Small intestine (tissue), 7 donors: ENCODE data around the gene ZNF239. TPM values are rescaled to one million over a fixed set of nuclear protein-coding genes. Genes with fewer than 3 reads are reported as not detected.
A peak's percentile ranks its signal among the peaks of the same experiment; 100 is the strongest.
"Not testable (repeated sequence)": the region's sequence is repeated elsewhere in the genome, so short reads cannot be mapped to it uniquely, and the experiment has no call there.

ENCODE experiments used
- DNase-seq, 2 donors: peaks; one replicate each; pipeline versions ENCODE4 v3.0.0 to v3.0.0-alpha.2; 2013
- FAIRE-seq: peaks from 2 replicates; lab custom pipeline; 2012; peaks lifted over from hg19 to GRCh38; lab: Jason Lieb, UNC
- H3K27ac ChIP-seq, 3 donors: one replicate each; pipeline ENCODE4 v1.5.1; 2013; ENCODE audit warnings: low read length in 2 of 3, mild to moderate bottlenecking in 2 of 3, control low read depth in 1 of 3, inconsistent platforms in 1 of 3, low read depth in 1 of 3, moderate library complexity in 1 of 3
- H3K27me3 ChIP-seq, 3 donors: one replicate each; pipeline ENCODE4 v1.6.1; 2013; ENCODE audit warnings: low read length in 3 of 3, inconsistent platforms in 1 of 3; ENCODE audit not compliant: control insufficient read depth in 3 of 3, insufficient read depth in 3 of 3
- H3K36me3 ChIP-seq, 3 donors: one replicate each; pipeline ENCODE4 v1.6.1; 2013; ENCODE audit warnings: low read length in 3 of 3, inconsistent platforms in 1 of 3, low read depth in 1 of 3, mild to moderate bottlenecking in 1 of 3, moderate library complexity in 1 of 3; ENCODE audit not compliant: control insufficient read depth in 3 of 3, insufficient read depth in 2 of 3
- H3K4me1 ChIP-seq, 3 donors: one replicate each; pipeline ENCODE4 v1.6.1; 2013; ENCODE audit warnings: low read length in 2 of 3, inconsistent platforms in 1 of 3, low read depth in 1 of 3, mild to moderate bottlenecking in 1 of 3, moderate library complexity in 1 of 3; ENCODE audit not compliant: control insufficient read depth in 3 of 3, insufficient read depth in 2 of 3
- H3K4me3 ChIP-seq, 3 donors: one replicate each; pipeline ENCODE4 v1.5.1; 2013; ENCODE audit warnings: low read length in 3 of 3, control low read depth in 1 of 3, inconsistent platforms in 1 of 3, low read depth in 1 of 3, mild to moderate bottlenecking in 1 of 3, moderate library complexity in 1 of 3
- H3K9me3 ChIP-seq, 2 donors: one replicate each; pipeline ENCODE4 v1.6.1; 2013; ENCODE audit warnings: low read depth in 1 of 2, low read length in 1 of 2; ENCODE audit not compliant: control insufficient read depth in 2 of 2, insufficient read depth in 1 of 2
- WGBS, 3 donors: extraction: QIAGEN DNeasy Blood & Tissue Kit; methylation state at CpG; one replicate each; pipeline ENCODE4 v1.1.7; 2013; 5-methylcytosine and 5-hydroxymethylcytosine counted together
- polyA plus RNA-seq, 4 donors: library from polyadenylated mRNA; stranded (reverse) in 3 of 4; unstranded in 1 of 4; fragments of 200-250 nt in 3 of 4; fragments of 120-200 nt in 1 of 4; gene quantifications; one replicate each; pipeline versions ENCODE4 v1.2.1 to v1.2.3, GENCODE V29; 2013
- donor health status: healthy with polysubstance abuse.
- donor health status: control.
- donor health status: control.
- donor health status: Bipolar disorder and iron deficiency.
- donor health status: healthy.

Gene ZNF239
- polyA plus RNA-seq, 4 donors = 0.54 to 9.4 (median 2.6) TPM; not detected in 1

DNA sequence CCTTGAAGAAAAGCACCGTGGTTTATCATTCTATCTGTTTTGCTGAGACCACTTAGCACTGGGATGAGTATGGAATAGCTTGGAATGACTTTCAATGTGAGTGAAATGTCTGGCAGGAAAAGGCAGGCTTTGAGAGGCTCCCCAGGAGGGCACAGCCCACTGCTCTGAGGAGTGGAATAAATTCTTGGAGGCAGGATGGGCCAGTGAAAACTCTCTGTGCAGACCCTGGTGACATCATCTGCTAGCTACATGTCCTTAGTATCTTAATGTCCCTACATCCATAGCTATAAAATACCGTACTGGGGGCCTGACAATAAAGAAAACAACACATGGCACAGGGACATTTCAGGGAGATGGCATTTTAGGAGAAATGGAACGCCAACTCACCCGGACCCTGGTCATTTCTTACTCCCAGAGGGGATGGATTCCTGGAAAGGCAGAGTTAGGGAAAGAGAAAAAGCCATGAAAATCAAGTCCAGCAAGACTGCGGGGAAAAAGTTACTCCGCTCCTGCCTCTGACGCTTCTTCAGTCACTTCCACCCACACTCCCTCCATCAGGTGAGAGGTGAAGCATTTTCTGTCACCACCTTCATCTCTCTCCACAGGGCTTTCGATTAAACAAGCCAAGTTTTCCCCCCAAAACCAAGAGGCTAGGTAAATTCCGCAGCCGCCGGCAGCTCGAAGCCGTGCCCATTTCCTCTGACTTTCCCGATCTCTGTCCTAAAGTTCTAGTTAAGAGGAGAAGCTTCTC lies 991 bp downstream of the ZNF239 start:
- 46 to 82% (median 73%) methylated on average over 14 of the region's 14 CpGs for WGBS, 3 donors
- Histone ChIP-seq H3K27ac (peak overlapping the region in 2 of 3 donors; percentile 36 to 45), H3K36me3 (peaks cover 0 to 12% (median 0%) of the 10 kb centered on the region in 3 donors), H3K4me3 (peak overlapping the region in 2 of 3 donors; percentile 39 to 61), H3K4me1 (peaks cover 0 to 11% (median 0%) of the 10 kb centered on the region in 3 donors), H3K9me3 (peaks cover 0 to 5% of the 10 kb centered on the region in 2 donors), H3K27me3 (no peaks in the 10 kb centered on the region)
- DNase-seq (no peak), FAIRE-seq (no peak)

GRCh38 chr10:43570971-43571370 lies 3.4 kb downstream of the ZNF239 start:
- H3K27ac ChIP-seq = no peak overlapping the region
- WGBS, 3 donors = 42 to 81% (median 57%) methylated on average over 1 of the region's 1 CpG

GRCh38 chr10:43569681-43570080 lies 4.7 kb downstream of the ZNF239 start:
- no peak overlapping the region for H3K27ac ChIP-seq
- FAIRE-seq (no peak), DNase-seq (no peak)
- peaks cover 0 to 20% (median 0%) of the 10 kb centered on the region in 3 donors for H3K36me3 ChIP-seq
- H3K4me1 ChIP-seq = peaks cover 0 to 6% (median 0%) of the 10 kb centered on the region in 3 donors
- no peaks in the 10 kb centered on the region for H3K27me3 ChIP-seq
- no peaks in the 10 kb centered on the region for H3K9me3 ChIP-seq
- no peak overlapping the region for H3K4me3 ChIP-seq

More at GRCh38 chr10:43570971-43571370, 3.4 kb downstream of the ZNF239 start:
- H3K27me3 ChIP-seq = no peaks in the 10 kb centered on the region
- peaks cover 0 to 20% (median 0%) of the 10 kb centered on the region in 3 donors for H3K36me3 ChIP-seq
- DNase-seq = no peak
- H3K4me3 ChIP-seq = no peak overlapping the region
- FAIRE-seq = no peak
- H3K4me1 ChIP-seq = peaks cover 0 to 11% (median 0%) of the 10 kb centered on the region in 3 donors
- peaks cover 0 to 3% of the 10 kb centered on the region in 2 donors for H3K9me3 ChIP-seq

DNA sequence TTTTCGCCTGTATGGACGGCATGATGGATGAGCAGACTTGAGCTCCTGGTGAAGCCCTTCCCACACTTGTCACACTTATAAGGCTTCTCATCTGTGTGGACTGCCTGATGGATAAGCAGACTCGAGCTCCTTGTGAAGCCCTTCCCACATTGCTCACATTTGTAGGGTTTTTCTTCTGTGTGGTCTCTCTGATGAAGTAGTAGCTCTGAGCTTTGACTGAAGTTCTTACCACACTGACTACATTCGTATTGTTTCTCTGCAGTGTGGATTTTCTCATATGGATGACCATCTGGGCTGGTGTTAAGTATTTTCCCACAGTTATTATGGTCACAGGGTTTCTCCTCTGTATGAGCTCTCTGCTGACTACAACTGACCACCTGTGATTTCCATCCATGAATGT lies 17.2 kb downstream of the ZNF239 start:
- Histone ChIP-seq H3K4me1 (no peaks in the 10 kb centered on the region), H3K27ac (no peak overlapping the region), H3K4me3 (no peak overlapping the region), H3K27me3 (no peaks in the 10 kb centered on the region), H3K36me3 (peaks cover 0 to 14% (median 13%) of the 10 kb centered on the region in 3 donors), H3K9me3 (peaks cover 2 to 45% of the 10 kb centered on the region in 2 donors)
- DNase-seq = no peak
- no peak for FAIRE-seq
- 91 to 95% (median 93%) methylated on average over 4 of the region's 4 CpGs for WGBS, 3 donors

GRCh38 chr10:43543746-43544145 lies 30.7 kb downstream of the ZNF239 start:
- not testable (repeated sequence) for FAIRE-seq, H3K27ac ChIP-seq

DNA sequence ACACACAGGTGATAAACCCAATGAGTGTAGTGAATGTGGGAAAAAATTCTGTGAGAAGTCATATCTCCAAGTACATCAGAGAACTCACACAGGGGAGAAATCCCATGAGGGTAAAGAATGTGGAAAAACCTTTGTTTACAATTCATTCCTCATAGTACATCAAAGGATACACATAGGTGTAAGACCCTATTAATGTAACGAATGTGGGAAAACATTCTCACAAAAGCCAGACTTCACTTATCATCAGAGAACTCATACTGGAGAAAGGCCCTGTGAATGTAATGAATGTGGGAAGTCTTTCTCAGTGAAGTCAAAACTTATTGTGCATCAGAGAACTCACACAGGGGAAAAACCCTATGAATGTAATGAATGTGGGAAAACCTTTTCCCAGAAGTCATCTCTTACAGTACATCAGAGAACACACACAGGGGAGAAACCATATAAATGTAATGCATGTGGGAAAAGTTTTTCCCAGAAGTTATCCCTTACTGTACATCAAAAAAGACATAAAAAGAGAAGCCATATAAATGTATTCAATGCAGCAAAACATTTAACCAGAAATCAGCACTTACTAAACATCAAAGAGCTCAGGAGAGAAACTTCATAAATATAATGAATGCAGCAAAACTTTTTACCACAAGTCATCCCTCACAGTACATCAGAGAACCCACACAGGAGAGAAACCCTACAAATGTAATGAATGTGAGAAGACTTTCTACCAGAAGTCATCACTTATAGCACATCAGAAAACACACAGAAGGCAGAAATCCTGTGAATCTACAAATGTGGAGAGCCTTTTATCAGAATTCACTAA lies 49.8 kb downstream of the ZNF239 start:
- peaks cover 1 to 11% of the 10 kb centered on the region in 2 donors for H3K9me3 ChIP-seq
- H3K36me3 ChIP-seq = no peaks in the 10 kb centered on the region
- H3K27me3 ChIP-seq = no peaks in the 10 kb centered on the region
- H3K27ac ChIP-seq = no peak overlapping the region
- DNase-seq (peak in 1 of 2 donors; percentile 2), FAIRE-seq (no peak)
- no peaks in the 10 kb centered on the region for H3K4me1 ChIP-seq
- 80 to 88% (median 81%) methylated on average over 1 of the region's 1 CpG for WGBS, 3 donors
- H3K4me3 ChIP-seq = no peak overlapping the region

More at GRCh38 chr10:43543746-43544145, 30.7 kb downstream of the ZNF239 start:
- 88 to 96% (median 91%) methylated on average over 11 of the region's 11 CpGs for WGBS, 3 donors
- H3K36me3 ChIP-seq, H3K4me3 ChIP-seq, H3K4me1 ChIP-seq, DNase-seq, H3K27me3 ChIP-seq: not testable (repeated sequence)
- peaks cover 0 to 16% of the 10 kb centered on the region in 2 donors for H3K9me3 ChIP-seq

Other genes with a start within 250 kb of the ZNF239 start
- under 1 TPM in 1 of 4 donors, not detected in 3; 0.10 TPM for gene FXYD4, start 203.0 kb downstream of the ZNF239 start, polyA plus RNA-seq
- 100 to 1,000 TPM; 138 to 241 (median 176) TPM for gene HNRNPF, start 165.4 kb downstream of the ZNF239 start, polyA plus RNA-seq
- gene ZNF487, start 137.5 kb downstream of the ZNF239 start, polyA plus RNA-seq = 10 to 100 TPM in 3 of 4 donors, 1 to 10 TPM in 1; 5.0 to 17.4 (median 11.6) TPM
- 1 to 10 TPM in 3 of 4 donors, under 1 TPM in 1; 0.81 to 8.0 (median 1.9) TPM for gene ZNF485, start 31.8 kb upstream of the ZNF239 start, polyA plus RNA-seq
- gene ZNF32, start 74.3 kb upstream of the ZNF239 start, polyA plus RNA-seq = 10 to 100 TPM; 23.5 to 31.1 (median 29.0) TPM